DMS 273 (cell line): ENCODE results near the gene CALCB.

Experiments
- DNase-seq: peaks from one replicate; lab custom pipeline; 2025; ENCODE audit not compliant: unreplicated experiment; lab: John Stamatoyannopoulos, UW

CALCB gene

GRCh38 chr11:15117751-15118150 is 44.4 kb downstream of the CALCB start:
- no peak for DNase-seq

- DNase-seq: no peak
These were observed 45.0 kb downstream of the CALCB start for GRCh38 chr11:15118431-15118830.

GRCh38 chr11:15119352-15119751 is 46.0 kb downstream of the CALCB start:
- no peak for DNase-seq

GRCh38 chr11:15119826-15120225 is 46.4 kb downstream of the CALCB start:
- DNase-seq: no peak

GRCh38 chr11:15123849-15124248 is 50.5 kb downstream of the CALCB start:
- DNase-seq: no peak

- no peak for DNase-seq
These were observed 51.1 kb downstream of the CALCB start for GRCh38 chr11:15124528-15124927.

GRCh38 chr11:15127341-15127740 is 53.9 kb downstream of the CALCB start:
- no peak for DNase-seq
